SH-SY5Y (cell line): ENCODE results near the gene NCOR2.

Source experiments
- GATA2 ChIP-seq: IDR thresholded peaks from 2 replicates; pipeline ENCODE4 v1.6.1; 2011; ENCODE audit warnings: mild to moderate bottlenecking, low read depth, low read length
- GATA3 ChIP-seq: IDR thresholded peaks from 2 replicates; pipeline ENCODE4 v1.6.1; 2011; ENCODE audit warnings: low read depth, mild to moderate bottlenecking, low read length, moderate library complexity

DNA sequence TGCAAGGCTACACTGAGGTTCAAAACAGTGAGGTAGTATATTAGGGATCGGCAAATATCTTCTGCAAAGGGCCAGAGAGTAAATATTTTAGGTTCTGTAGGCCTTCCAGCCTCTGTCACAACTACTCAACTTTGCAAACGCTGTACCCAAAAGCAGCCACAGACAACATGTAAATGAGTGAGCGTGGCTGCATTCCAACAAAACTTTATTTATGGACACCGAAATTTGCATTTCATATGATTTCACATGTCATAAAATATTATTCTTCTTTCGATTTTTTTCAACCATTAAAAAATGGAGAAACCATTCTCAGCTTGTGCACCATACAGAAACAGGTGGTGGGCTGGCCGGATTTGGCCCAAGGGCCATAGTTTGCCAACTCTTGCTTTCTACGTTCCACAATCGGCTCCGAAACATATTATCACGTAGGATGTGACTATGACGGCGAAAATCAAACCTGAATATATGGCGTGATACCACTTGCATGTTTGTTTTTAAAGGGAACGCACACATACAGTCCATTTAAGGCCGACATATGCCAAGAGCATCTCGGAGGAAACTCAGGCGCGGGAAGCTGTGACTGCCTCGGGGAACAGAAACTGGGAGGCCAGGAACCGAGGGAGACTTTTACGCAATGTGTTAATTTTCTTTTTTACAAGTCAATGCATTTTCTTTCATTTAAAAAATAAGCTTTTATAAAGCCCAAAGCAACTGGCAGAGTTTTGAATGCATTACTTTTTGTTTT is 7.1 kb downstream of the NCOR2 start:
- TF ChIP-seq GATA3 (no peak), GATA2 (no peak)
